Measurements from ENCODE around the gene PRRG4.

DNA sequence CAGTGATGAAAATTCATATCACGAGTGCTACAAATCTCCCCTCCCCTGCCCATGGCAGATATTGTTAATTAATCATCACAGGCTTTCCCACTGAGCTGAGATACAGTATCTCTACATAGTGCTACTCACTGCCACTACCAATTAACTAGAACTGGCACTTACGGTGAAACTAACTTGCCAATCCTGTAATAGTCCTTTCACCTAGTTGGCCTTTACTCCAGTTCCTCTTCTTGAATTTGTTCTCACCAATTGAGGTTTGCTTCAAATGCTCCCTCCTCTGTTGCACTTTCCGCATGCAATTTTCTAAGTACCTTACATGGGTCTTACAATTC lies 11.9 kb upstream of the PRRG4 start:
- TF ChIP-seq, protein P1, sequence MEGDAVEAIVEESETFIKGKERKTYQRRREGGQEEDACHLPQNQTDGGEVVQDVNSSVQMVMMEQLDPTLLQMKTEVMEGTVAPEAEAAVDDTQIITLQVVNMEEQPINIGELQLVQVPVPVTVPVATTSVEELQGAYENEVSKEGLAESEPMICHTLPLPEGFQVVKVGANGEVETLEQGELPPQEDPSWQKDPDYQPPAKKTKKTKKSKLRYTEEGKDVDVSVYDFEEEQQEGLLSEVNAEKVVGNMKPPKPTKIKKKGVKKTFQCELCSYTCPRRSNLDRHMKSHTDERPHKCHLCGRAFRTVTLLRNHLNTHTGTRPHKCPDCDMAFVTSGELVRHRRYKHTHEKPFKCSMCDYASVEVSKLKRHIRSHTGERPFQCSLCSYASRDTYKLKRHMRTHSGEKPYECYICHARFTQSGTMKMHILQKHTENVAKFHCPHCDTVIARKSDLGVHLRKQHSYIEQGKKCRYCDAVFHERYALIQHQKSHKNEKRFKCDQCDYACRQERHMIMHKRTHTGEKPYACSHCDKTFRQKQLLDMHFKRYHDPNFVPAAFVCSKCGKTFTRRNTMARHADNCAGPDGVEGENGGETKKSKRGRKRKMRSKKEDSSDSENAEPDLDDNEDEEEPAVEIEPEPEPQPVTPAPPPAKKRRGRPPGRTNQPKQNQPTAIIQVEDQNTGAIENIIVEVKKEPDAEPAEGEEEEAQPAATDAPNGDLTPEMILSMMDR (IDR thresholded peaks at IDR 0.05; ENCODE audit: borderline replicate concordance, extremely low read depth, low read length, poor library complexity, severe bottlenecking): no peak
- no peak for TF ChIP-seq EZH2 (IDR thresholded peaks at IDR 0.05; ENCODE audit: borderline replicate concordance, low read depth, low read length, severe bottlenecking)
